SW 1271 (cell line): ENCODE results near the gene PTPRJ.

Experiments used
- DNase-seq, 2 experiments: peaks; one replicate each; lab custom pipeline; 2025; lab: John Stamatoyannopoulos, UW

The PTPRJ gene

GRCh38 chr11:47967577-47968525, 12.5 kb upstream of the PTPRJ start:
- no peak for DNase-seq

- DNase-seq = no peak
Measured at GRCh38 chr11:47969401-47969800, 11.0 kb upstream of the PTPRJ start.

GRCh38 chr11:47971501-47971900, 8.9 kb upstream of the PTPRJ start:
- no peak for DNase-seq

- no peak for DNase-seq
Measured at GRCh38 chr11:47973173-47973572, 7.2 kb upstream of the PTPRJ start.

- DNase-seq = no peak
Measured at GRCh38 chr11:47976931-47977330, 3.4 kb upstream of the PTPRJ start.

- DNase-seq = no peak
Measured at GRCh38 chr11:47977623-47978022, 2.7 kb upstream of the PTPRJ start.

GRCh38 chr11:47979378-47980087, 826 bp upstream of the PTPRJ start:
- DNase-seq = no peak

GRCh38 chr11:47980907-47981621, 705 bp downstream of the PTPRJ start:
- DNase-seq = no peak

- DNase-seq = no peak
Measured at GRCh38 chr11:47981667-47982404, 1.5 kb downstream of the PTPRJ start.

GRCh38 chr11:47982616-47983015, 2.3 kb downstream of the PTPRJ start:
- no peak for DNase-seq

- peak in 1 of 2 experiments; percentile 11 for DNase-seq
Measured at GRCh38 chr11:47983464-47984397, 3.4 kb downstream of the PTPRJ start.

- DNase-seq = no peak
Measured at GRCh38 chr11:47986219-47986618, 5.9 kb downstream of the PTPRJ start.

GRCh38 chr11:47986742-47987141, 6.4 kb downstream of the PTPRJ start:
- DNase-seq = no peak

GRCh38 chr11:47987310-47987709, 7.0 kb downstream of the PTPRJ start:
- DNase-seq = no peak

GRCh38 chr11:47987781-47988180, 7.4 kb downstream of the PTPRJ start:
- no peak for DNase-seq

- no peak for DNase-seq
Measured at GRCh38 chr11:47989779-47990178, 9.4 kb downstream of the PTPRJ start.

- DNase-seq = no peak
Measured at GRCh38 chr11:47991266-47991830, 11.0 kb downstream of the PTPRJ start.

GRCh38 chr11:47991894-47992293, 11.5 kb downstream of the PTPRJ start:
- no peak for DNase-seq

GRCh38 chr11:47992959-47993820, 12.8 kb downstream of the PTPRJ start:
- peak in 1 of 2 experiments; percentile 42 for DNase-seq
